Measurements from ENCODE around the gene E2F4.
A peak's percentile ranks its signal among the peaks of the same experiment; 100 is the strongest.

DNA sequence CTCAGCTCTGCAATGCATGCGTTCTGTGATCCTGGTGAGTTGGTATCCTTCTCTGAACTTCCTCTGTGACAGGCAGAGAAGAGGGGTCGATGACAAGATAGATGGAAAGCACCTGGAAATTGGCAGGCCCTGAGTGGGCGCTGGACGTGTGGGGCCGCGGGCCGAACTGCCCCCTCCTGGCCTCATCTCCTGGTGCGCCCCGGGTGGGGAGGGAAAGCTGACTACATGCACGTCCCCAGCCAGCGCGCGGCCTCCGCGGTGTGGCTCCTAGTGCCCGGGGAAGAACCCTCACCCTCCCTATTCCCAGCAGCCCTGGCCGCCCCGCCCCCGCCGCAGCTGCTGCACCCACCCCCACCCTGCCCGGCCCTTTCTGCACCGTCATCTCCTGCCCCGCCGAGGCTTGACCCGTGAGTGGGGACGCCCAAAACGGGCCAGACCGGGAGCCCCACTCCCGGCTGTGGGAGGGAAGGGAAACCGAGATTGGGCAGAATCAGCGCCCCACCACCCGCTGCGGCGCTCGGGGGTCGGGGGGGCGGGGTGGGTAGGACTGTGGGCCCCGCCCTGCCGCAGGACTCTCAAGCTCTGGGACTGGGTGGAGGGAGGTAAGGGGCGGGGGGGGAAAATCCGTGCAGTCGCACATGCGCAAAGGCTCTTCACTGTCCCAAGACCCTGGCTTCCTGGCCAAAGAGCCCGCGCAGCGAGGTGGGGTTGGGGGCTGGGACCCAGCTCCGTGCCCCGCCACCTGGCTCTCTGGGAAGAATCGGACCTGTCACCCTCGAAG, 21.6 kb upstream of the E2F4 start, which contains the start of gene NOL3:
- TF ChIP-seq, protein P1, sequence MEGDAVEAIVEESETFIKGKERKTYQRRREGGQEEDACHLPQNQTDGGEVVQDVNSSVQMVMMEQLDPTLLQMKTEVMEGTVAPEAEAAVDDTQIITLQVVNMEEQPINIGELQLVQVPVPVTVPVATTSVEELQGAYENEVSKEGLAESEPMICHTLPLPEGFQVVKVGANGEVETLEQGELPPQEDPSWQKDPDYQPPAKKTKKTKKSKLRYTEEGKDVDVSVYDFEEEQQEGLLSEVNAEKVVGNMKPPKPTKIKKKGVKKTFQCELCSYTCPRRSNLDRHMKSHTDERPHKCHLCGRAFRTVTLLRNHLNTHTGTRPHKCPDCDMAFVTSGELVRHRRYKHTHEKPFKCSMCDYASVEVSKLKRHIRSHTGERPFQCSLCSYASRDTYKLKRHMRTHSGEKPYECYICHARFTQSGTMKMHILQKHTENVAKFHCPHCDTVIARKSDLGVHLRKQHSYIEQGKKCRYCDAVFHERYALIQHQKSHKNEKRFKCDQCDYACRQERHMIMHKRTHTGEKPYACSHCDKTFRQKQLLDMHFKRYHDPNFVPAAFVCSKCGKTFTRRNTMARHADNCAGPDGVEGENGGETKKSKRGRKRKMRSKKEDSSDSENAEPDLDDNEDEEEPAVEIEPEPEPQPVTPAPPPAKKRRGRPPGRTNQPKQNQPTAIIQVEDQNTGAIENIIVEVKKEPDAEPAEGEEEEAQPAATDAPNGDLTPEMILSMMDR (IDR thresholded peaks at IDR 0.05) = peak in 1 of 3 experiments; percentile 11
- peak in 1 of 2 donors; percentile 71 for TF ChIP-seq POLR2AphosphoS5 (IDR thresholded peaks at IDR 0.05; ENCODE audit: insufficient read depth in 1 of 2, low read depth in 1 of 2)
